ENCODE results near the gene SLX4. TPM values are rescaled to one million over a fixed set of nuclear protein-coding genes. Genes with fewer than 3 reads are reported as not detected.

SLX4 gene
- total and polyA plus RNA-seq, 12 donors = 1.1 to 4.4 (median 2.9) TPM

DNA sequence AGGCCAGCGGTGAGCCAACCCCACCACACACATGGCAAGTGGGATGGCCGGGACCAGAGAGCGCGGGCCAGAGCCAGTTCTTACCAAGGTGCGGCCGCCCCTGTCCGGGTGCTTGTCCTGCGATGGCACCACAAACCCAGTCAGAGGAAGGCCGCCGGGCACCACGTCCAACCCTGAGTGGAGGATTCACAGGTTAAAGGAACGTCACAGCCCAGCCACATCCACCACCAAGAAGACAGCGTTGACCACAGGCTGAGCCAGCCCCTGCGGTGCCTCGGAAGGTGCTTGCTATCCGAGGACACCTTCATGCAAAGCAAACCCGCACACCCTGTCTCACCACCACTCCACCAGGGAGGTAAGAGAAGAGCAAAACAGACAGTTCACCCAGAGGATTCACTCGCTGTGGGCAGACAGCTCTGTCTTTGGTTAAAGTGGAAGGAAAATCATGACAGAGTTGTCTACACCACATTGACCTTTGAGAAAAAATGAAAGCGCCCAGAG is 15.8 kb downstream of the SLX4 start:
- Histone ChIP-seq H3K36me3 (peaks cover 0 to 45% (median 3%) of the 10 kb centered on the region in 9 donors), H3K27ac (no peak overlapping the region), H3K4me3 (no peak overlapping the region), H3K4me1 (peaks cover 0 to 21% (median 10%) of the 10 kb centered on the region in 9 donors), H3K27me3 (no peaks in the 10 kb centered on the region), H3K9me3 (peaks cover 0 to 5% (median 0%) of the 10 kb centered on the region in 11 donors)
- no peak for DNase-seq
- TF ChIP-seq, protein P1, sequence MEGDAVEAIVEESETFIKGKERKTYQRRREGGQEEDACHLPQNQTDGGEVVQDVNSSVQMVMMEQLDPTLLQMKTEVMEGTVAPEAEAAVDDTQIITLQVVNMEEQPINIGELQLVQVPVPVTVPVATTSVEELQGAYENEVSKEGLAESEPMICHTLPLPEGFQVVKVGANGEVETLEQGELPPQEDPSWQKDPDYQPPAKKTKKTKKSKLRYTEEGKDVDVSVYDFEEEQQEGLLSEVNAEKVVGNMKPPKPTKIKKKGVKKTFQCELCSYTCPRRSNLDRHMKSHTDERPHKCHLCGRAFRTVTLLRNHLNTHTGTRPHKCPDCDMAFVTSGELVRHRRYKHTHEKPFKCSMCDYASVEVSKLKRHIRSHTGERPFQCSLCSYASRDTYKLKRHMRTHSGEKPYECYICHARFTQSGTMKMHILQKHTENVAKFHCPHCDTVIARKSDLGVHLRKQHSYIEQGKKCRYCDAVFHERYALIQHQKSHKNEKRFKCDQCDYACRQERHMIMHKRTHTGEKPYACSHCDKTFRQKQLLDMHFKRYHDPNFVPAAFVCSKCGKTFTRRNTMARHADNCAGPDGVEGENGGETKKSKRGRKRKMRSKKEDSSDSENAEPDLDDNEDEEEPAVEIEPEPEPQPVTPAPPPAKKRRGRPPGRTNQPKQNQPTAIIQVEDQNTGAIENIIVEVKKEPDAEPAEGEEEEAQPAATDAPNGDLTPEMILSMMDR (IDR thresholded peaks at IDR 0.05) = no peak
- intact Hi-C loops (cut with DNase I) = no loop called here
- WGBS, 2 donors = 96 to 97% methylated on average over 19 of the region's 19 CpGs
- no peak for ATAC-seq

DNA sequence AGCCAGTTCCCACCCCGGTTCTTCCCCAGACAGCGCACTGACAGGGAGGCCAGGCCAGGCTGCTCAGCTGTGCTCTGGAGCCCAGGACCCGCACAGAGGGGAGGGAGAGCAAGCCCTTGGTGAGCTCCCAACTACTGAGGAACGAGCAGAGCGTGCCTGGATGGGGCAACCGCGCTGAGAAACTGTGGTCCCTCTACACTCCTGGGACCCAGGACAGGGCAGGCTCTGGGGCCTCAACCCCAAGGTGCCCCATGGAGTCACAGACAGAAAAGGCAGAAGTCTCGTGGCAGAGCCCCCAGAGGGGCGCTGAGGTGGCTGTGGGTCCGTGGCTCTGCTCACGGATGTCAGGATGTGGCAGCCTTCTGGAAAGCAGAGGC is 16.3 kb downstream of the SLX4 start:
- no peak for ATAC-seq
- H3K36me3 ChIP-seq = peaks cover 0 to 41% (median under 1%) of the 10 kb centered on the region in 9 donors

DNA sequence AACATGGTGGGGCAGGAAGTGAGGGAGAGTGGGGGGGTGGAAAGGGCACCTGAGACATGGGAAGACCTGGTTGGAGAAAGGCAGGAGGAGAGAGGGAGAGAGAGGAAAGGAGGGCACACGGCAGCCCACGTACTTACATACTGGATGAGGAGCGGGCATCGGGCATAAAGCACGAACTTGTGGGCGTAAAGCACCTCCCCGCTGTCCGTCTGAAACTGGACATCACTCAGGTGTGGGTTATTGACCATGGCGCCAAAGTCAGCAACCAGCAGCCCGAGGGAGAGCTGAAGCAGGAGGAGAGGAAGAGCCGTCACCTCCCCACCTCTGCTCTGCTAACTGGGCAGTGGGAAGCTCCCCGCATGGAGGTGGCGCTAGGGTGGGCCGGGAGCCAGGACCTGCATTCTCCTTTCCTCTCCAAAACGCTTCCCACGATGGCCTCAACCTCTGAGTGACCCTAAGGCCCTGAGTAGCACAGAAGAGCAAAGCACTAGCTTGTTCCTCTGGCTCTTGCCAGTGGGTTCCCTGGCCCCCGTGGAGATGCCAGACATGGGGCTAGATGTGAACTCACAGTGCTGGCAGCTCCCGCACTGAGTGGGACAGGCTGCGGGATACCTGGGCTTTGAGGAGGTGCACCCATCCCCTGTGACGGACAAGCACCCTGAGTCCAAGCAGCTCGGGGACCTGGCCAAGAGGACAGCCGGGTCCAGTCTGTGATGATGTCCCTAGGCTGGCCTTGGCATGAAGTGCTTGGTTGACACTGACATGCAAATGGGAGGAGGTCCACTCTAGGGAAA is 16.9 kb downstream of the SLX4 start:
- Histone ChIP-seq H3K27ac (no peak overlapping the region), H3K4me1 (peaks cover 0 to 28% (median 10%) of the 10 kb centered on the region in 9 donors), H3K9me3 (no peaks in the 10 kb centered on the region), H3K27me3 (no peaks in the 10 kb centered on the region), H3K4me3 (no peak overlapping the region), H3K36me3 (peaks cover 0 to 41% (median 0%) of the 10 kb centered on the region in 9 donors)
- DNase-seq (no peak), ATAC-seq (no peak)
- 91 to 92% methylated on average over 22 of the region's 22 CpGs for WGBS, 2 donors
- TF ChIP-seq, protein P1 (IDR thresholded peaks at IDR 0.05) = no peak
- intact Hi-C loops (cut with DNase I) = no loop called here

More for the DNA sequence above, 16.3 kb downstream of the SLX4 start:
- Histone ChIP-seq H3K4me3 (no peak overlapping the region), H3K4me1 (peaks cover 0 to 23% (median 10%) of the 10 kb centered on the region in 9 donors), H3K27me3 (no peaks in the 10 kb centered on the region), H3K9me3 (peaks cover 0 to 4% (median 0%) of the 10 kb centered on the region in 11 donors), H3K27ac (no peak overlapping the region)
- WGBS, 2 donors = 95% methylated on average over 11 of the region's 11 CpGs
- intact Hi-C loops (cut with DNase I) = no loop called here
- DNase-seq = no peak
- TF ChIP-seq, protein P1 (IDR thresholded peaks at IDR 0.05) = no peak

DNA sequence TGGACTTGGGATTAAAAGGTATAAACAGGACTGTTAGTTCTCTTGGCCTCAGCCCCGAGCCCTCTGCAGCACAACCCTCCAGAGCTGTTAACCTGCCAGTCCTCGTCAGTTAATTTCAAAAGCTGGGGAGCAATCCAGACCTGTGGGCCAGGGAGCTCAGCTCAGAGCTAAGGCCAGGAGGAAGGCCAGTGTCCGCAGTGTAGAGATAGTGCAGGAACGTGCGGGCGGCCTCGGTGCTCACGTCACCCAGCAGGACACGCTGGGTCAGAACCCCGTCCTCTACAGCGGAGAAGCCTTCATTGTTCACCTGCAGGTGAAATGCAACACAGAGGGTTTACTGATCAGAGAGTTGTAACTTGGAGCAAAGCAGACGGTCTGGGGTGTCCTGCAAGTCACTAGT is 18.8 kb downstream of the SLX4 start:
- Histone ChIP-seq H3K4me3 (no peak overlapping the region), H3K27ac (peak overlapping the region in 7 of 10 donors; percentile 6 to 60 (median 36)), H3K4me1 (peaks cover 0 to 34% (median 10%) of the 10 kb centered on the region in 9 donors), H3K27me3 (no peaks in the 10 kb centered on the region), H3K36me3 (peaks cover 0 to 45% (median 0%) of the 10 kb centered on the region in 9 donors), H3K9me3 (no peaks in the 10 kb centered on the region)
- intact Hi-C loops (cut with DNase I) = no loop called here
- DNase-seq (peak in 1 of 2 donors; percentile 40), ATAC-seq (peak in 7 of 8 donors; percentile 14 to 69 (median 58))
- 56 to 74% methylated on average over 12 of the region's 12 CpGs for WGBS, 2 donors
- TF ChIP-seq, protein P1 (IDR thresholded peaks at IDR 0.05) = no peak
